AG04450 (cell line): ENCODE measurements around the gene DGKI. TPM values are rescaled to one million over a fixed set of nuclear protein-coding genes. Genes with fewer than 3 reads are reported as not detected.

Experiments
- CTCF ChIA-PET: fragments of 300-600, 350-600 bp; formaldehyde crosslinking; extraction: SDS; loops from one replicate; lab custom pipeline; 2022; ENCODE audit warnings: antibody characterized with exemption, inconsistent platforms; lab: Charles Lee
- POLR2A ChIA-PET: fragments of 350-600 bp; formaldehyde crosslinking; extraction: SDS; loops from one replicate; lab custom pipeline; 2021; ENCODE audit warnings: antibody characterized with exemption, inconsistent platforms; lab: Yijun Ruan, JAX
- DNase-seq: peaks from one replicate; pipeline ENCODE4 v3.0.0-alpha.2; 2011; ENCODE audit warnings: low read depth, low spot score
- H3K27ac ChIP-seq: one replicate; pipeline ENCODE4 v1.5.1; 2012; ENCODE audit warnings: low read depth, low read length, control low read depth
- H3K27me3 ChIP-seq: one replicate; pipeline ENCODE4 v1.6.0; 2012; ENCODE audit warnings: low read length; ENCODE audit not compliant: control insufficient read depth, insufficient read depth
- H3K4me3 ChIP-seq: 2 replicates; pipeline ENCODE4 v1.5.1; 2011; ENCODE audit warnings: mild to moderate bottlenecking, low read depth, low read length, control low read depth
- H3K9me3 ChIP-seq: 2 replicates; pipeline ENCODE4 v1.5.1; 2012; ENCODE audit warnings: low read length; ENCODE audit not compliant: control insufficient read depth, insufficient read depth
- polyA plus RNA-seq: library from polyadenylated mRNA; depleted of rRNA; stranded (reverse); fragments of >200 nt; gene quantifications from 2 replicates; pipeline ENCODE4 v1.2.3, GENCODE V29; 2011
- TF ChIP-seq, protein P1 (sequence below): IDR thresholded peaks from 2 replicates; pipeline ENCODE4 v1.5.1; 2011; ENCODE audit warnings: low read depth, low read length, control low read depth, inconsistent platforms

Gene DGKI
- polyA plus RNA-seq, 1 experiment: 3.1 TPM

DNA sequence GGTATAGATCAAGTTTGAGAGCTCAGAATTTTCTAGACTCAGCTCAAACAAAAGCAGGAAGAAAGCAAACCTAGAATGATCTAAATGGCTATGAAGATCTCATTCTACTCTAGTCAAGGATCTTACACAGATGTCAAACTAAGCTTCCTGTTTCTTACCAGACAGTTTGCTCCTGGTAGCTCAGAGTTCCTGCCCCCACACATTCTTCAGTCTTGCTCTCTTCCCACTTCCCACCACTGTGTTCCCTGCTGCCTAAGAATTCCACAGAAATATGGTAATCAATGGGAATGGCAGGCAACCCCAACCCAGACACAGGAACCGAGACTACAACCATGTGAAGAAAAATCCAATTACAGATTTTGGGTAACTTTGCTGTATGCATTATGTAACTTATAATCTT lies 369.8 kb downstream of the DGKI start:
- H3K9me3 ChIP-seq: no peaks in the 10 kb centered on the region
- TF ChIP-seq, protein P1, sequence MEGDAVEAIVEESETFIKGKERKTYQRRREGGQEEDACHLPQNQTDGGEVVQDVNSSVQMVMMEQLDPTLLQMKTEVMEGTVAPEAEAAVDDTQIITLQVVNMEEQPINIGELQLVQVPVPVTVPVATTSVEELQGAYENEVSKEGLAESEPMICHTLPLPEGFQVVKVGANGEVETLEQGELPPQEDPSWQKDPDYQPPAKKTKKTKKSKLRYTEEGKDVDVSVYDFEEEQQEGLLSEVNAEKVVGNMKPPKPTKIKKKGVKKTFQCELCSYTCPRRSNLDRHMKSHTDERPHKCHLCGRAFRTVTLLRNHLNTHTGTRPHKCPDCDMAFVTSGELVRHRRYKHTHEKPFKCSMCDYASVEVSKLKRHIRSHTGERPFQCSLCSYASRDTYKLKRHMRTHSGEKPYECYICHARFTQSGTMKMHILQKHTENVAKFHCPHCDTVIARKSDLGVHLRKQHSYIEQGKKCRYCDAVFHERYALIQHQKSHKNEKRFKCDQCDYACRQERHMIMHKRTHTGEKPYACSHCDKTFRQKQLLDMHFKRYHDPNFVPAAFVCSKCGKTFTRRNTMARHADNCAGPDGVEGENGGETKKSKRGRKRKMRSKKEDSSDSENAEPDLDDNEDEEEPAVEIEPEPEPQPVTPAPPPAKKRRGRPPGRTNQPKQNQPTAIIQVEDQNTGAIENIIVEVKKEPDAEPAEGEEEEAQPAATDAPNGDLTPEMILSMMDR: no peak
- DNase-seq: no peak
- no peaks in the 10 kb centered on the region for H3K27me3 ChIP-seq
- POLR2A ChIA-PET: no interaction called here
- CTCF ChIA-PET: interaction anchor here (0.6 to 1.3 kb wide), 3 partner anchors 18 to 133 kb away, joined by 3 to 4 read pairs (median 3); partner anchors contain the start of gene PTN
- H3K27ac ChIP-seq: no peak overlapping the region
- H3K4me3 ChIP-seq: no peak overlapping the region

DNA sequence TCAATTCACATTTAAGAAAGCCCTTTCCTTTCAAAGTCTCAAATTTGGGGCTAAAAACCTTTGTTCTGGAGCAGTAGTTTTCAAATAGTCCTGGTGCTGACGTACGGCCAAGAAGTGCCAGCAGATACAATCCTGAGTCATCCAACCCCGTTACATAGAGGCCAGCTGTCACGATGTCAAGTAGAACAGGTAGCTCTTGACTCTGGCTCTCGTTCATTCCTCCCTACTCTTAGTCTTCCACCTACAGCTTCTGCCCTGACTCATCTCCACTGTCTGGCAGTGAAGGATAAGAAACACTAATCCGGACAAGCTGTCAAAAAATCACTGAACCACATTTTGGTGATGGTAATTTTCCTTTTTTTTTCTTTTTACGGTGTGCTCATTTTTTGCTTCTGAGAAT lies 370.8 kb downstream of the DGKI start:
- Histone ChIP-seq H3K9me3 (no peaks in the 10 kb centered on the region), H3K27me3 (no peaks in the 10 kb centered on the region), H3K27ac (no peak overlapping the region), H3K4me3 (no peak overlapping the region)
- DNase-seq: no peak
- TF ChIP-seq, protein P1: no peak
- ChIA-PET POLR2A (no interaction called here), CTCF (interaction anchor here (1.2 to 1.3 kb wide), 3 partner anchors 22 to 132 kb away, joined by 3 to 5 read pairs (median 4); partner anchors contain the start of gene PTN)

DNA sequence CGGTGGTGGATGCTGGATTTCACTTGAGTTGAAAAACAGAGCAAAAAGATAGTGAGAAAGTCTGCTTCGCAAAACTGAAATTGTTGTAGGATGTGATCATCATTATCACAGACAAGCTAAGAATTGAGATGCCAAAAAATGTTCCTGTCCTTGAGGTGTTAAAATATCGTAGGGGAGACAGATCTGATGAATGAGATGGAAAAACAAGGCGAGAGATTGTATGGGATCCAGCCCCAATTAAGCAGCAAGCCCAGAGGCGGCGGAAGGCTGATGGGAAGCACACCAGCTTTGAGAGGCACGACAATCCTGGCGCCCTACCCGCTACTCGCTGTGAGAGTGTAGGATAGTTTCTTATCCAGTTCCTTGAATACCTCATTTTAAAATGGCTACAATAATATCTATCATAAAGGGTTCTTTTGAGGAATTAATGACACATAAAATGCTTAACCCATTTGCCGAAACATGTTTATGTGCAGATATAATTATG lies 372.2 kb downstream of the DGKI start:
- Histone ChIP-seq H3K27me3 (no peaks in the 10 kb centered on the region), H3K27ac (no peak overlapping the region), H3K9me3 (no peaks in the 10 kb centered on the region), H3K4me3 (no peak overlapping the region)
- DNase-seq: no peak
- CTCF ChIA-PET: no interaction called here
- POLR2A ChIA-PET: no interaction called here
- TF ChIP-seq, protein P1: no peak

DNA sequence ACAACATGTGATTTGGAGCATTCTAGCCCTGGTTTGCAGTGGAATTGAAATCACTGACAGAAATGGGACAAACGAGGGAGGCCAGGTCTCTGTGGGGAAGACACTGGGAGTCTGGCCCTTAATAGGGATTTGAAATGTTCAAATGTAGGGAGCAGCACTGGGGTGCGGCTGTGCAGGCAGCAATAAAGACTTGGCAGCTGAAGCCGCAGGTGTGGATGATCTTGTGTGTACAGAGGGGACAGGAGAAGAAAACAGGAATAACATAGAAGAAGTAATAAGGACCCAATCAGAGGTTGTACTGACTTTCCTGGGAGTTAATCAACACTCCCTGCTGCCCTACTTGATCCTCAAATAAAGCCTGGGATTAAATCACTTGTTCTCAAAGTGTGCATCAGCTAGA lies 375.6 kb downstream of the DGKI start:
- Histone ChIP-seq H3K27me3 (no peaks in the 10 kb centered on the region), H3K9me3 (no peaks in the 10 kb centered on the region), H3K4me3 (no peak overlapping the region), H3K27ac (no peak overlapping the region)
- ChIA-PET POLR2A (no interaction called here), CTCF (no interaction called here)
- TF ChIP-seq, protein P1: no peak
- no peak for DNase-seq

DNA sequence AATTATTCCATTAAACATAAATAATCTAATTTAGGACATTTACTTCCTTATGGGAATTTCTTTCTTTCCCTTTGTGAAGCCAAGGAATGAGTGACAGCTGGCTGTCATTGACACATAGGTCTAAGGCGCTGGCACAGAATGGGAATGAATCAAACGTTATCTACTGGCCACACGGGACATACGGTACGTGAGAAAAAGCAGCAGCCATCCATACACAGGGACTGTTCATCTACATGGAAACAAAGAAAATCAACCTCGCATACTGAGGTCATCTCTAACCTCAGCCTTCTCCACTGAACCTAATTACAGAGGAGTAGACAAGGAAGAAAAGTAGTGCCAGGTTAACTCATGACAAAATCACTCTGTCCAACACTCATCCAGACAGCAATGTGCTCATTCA lies 376.9 kb downstream of the DGKI start:
- TF ChIP-seq, protein P1: no peak
- H3K4me3 ChIP-seq: no peak overlapping the region
- ChIA-PET POLR2A (no interaction called here), CTCF (no interaction called here)
- DNase-seq: no peak
- H3K9me3 ChIP-seq: no peaks in the 10 kb centered on the region
- no peaks in the 10 kb centered on the region for H3K27me3 ChIP-seq
- no peak overlapping the region for H3K27ac ChIP-seq
